ENCODE results near the gene DNAAF5. TPM values are rescaled to one million over a fixed set of nuclear protein-coding genes. Genes with fewer than 3 reads are reported as not detected.

The DNAAF5 gene
- total RNA-seq, 1 donor from 2014 or later, result 15.8 TPM

DNA sequence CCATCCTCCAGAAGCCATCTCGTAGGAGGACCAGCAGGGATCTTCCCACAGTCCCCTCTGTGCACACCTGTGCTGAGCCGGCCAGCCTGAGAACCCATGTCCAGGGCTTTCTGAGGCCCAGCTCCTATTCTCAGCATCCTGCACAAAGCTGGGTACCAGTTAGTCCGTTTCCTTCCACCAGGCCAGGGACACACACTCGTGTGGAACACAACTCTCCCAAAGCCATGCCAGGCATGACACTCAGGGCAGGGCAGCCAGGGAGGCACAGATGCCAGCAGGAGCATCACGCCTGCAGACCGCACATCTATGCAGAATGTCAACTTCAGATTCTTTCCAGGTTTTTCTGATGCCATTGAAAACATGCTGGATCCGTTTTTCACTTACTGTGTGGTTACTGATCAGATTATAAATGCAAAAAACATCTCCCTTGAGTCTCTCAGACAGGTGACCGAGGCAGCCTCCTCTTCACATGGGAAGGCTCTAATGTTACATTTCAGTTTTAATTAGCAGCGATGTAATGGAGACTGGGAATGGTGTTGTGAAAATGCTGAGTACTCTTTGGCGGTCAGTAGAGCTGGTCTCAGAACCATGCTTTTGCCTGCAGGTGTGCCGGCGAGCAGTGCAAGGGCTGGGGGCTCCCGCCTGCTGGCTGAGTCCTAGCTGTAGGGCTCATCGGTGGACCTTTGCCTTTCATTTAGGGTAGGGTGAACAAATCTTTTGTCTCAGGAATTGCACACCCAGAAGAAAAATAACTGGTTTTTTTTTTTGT lies 102.5 kb downstream of the DNAAF5 start:
- Histone ChIP-seq H3K9me3 (no peaks in the 10 kb centered on the region), H3K27me3 (no peaks in the 10 kb centered on the region), H3K4me1 (peaks cover 43% of the 10 kb centered on the region), H3K27ac (no peak overlapping the region), H3K4me3 (no peak overlapping the region), H3K36me3 (no peaks in the 10 kb centered on the region)
- DNase-seq (no peak), ATAC-seq (no peak)
- TF ChIP-seq, protein P1, sequence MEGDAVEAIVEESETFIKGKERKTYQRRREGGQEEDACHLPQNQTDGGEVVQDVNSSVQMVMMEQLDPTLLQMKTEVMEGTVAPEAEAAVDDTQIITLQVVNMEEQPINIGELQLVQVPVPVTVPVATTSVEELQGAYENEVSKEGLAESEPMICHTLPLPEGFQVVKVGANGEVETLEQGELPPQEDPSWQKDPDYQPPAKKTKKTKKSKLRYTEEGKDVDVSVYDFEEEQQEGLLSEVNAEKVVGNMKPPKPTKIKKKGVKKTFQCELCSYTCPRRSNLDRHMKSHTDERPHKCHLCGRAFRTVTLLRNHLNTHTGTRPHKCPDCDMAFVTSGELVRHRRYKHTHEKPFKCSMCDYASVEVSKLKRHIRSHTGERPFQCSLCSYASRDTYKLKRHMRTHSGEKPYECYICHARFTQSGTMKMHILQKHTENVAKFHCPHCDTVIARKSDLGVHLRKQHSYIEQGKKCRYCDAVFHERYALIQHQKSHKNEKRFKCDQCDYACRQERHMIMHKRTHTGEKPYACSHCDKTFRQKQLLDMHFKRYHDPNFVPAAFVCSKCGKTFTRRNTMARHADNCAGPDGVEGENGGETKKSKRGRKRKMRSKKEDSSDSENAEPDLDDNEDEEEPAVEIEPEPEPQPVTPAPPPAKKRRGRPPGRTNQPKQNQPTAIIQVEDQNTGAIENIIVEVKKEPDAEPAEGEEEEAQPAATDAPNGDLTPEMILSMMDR (IDR thresholded peaks at IDR 0.05), result no peak
- intact Hi-C loops (cut with DNase I), result no loop called here

DNA sequence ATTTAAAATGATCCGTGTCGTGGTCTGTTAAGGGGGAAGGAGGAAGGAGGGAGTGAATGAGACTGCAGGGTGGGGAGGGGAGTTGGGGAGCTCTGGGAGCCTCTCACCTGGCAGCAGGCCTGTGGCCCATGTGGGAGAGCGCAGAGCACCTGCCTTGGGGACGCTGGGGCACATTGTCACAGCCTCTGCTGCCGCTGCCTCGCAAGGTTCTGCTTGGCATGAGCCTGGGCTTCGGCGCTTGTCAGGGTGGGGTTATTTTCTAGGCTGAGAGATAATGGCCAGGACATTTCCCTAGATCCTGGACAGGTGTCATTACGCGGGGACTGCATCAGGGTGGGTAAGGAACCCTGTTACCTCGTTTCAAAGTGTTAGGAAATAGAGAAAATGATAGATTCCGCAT lies 103.6 kb downstream of the DNAAF5 start:
- ATAC-seq, result no peak

DNA sequence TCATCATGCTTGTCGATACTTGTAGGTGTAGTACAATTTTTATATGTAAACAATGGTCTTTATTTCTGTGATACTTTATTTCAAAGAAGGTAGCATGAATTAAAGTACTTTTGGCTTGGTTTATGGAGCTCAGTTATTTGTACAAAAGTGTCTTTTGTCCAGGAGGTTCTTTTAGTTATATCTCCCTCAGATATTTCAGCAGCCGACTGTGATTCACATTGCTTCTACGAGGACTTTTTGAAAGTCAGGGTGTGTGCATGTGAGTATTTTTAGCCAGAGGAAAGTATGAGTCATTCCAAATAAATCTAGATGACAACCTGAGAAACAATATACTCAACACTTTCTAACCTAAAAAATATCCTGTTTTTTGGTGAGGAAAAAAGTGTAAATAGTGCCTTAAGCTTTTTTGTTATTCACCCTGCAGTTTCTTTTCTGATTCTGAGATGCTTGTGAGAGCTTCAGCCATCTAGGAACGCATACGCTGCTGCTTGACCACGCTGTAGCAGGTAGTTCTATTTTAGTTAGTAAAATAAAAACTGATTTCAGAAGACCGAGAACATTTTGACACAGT lies 105.2 kb downstream of the DNAAF5 start:
- no peak for DNase-seq
- TF ChIP-seq, protein P1 (IDR thresholded peaks at IDR 0.05), result no peak
- no peaks in the 10 kb centered on the region for H3K27me3 ChIP-seq
- peaks cover 42% of the 10 kb centered on the region for H3K4me1 ChIP-seq
- no peaks in the 10 kb centered on the region for H3K9me3 ChIP-seq
- H3K4me3 ChIP-seq, result peak overlapping the region; percentile 12
- intact Hi-C loops (cut with DNase I), result no loop called here
- H3K36me3 ChIP-seq, result no peaks in the 10 kb centered on the region
- ATAC-seq, result peak; percentile 62
- H3K27ac ChIP-seq, result peak overlapping the region; percentile 88

More for the DNA sequence above, 103.6 kb downstream of the DNAAF5 start:
- no peaks in the 10 kb centered on the region for H3K9me3 ChIP-seq
- DNase-seq, result no peak
- no peaks in the 10 kb centered on the region for H3K36me3 ChIP-seq
- TF ChIP-seq, protein P1 (IDR thresholded peaks at IDR 0.05), result no peak
- H3K4me1 ChIP-seq, result peaks cover 38% of the 10 kb centered on the region
- intact Hi-C loops (cut with DNase I), result no loop called here
- H3K27me3 ChIP-seq, result no peaks in the 10 kb centered on the region
- H3K4me3 ChIP-seq, result no peak overlapping the region
- peak overlapping the region; percentile 88 for H3K27ac ChIP-seq

DNA sequence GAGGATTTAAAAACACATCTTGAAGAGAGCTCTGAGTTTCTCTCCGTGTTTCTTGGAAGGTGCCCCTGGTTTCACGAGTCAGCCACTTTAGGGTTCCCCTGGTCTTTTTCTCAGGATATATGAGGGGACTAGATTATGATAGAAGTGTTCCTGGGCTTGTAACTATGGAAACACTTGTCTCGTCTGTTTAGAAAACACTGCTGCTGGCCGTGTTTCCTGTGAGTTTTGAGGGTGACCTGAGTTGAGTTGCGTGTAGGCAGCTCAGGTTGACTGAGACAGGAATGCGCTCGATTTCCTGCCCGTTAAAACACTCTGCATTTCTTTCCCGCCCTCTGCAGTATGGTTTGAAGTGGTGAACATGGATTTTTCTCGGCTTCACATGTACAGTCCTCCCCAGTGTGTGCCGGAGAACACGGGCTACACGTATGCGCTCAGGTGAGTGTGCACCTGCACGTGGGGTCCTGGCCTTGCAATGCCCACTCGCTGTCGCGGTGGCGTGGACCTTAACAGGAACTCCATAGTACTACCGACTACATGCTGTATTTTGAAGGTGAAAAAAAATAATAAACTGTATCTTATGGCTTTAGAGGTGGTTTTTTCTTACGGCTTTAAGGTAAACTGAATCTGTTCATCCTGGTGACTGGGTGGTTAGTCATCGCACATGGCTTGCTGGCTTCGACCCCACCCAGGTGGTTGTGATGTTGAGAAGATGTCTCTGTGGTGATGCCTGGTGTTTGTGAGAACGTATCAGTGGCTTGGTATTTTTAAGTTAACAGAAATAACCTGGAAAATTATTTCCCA lies 105.9 kb downstream of the DNAAF5 start, which contains the start of gene SUN1:
SUN1 (plus strand) TSS at position 310 of the 801 bp plus-strand sequence; CDS start at position 359, 49 bp downstream.
- TF ChIP-seq, protein P1 (IDR thresholded peaks at IDR 0.05), result no peak
- peaks cover 46% of the 10 kb centered on the region for H3K4me1 ChIP-seq
- intact Hi-C loops (cut with DNase I), result no loop called here
- no peaks in the 10 kb centered on the region for H3K27me3 ChIP-seq
- H3K9me3 ChIP-seq, result no peaks in the 10 kb centered on the region
- peak; percentile 80 for ATAC-seq
- no peak for DNase-seq
- peak within 1 kb of the TSS; percentile 12 for H3K4me3 ChIP-seq
- peak within 1 kb of the TSS; percentile 88 for H3K27ac ChIP-seq
- H3K36me3 ChIP-seq, result no peaks in the 10 kb centered on the region

DNA sequence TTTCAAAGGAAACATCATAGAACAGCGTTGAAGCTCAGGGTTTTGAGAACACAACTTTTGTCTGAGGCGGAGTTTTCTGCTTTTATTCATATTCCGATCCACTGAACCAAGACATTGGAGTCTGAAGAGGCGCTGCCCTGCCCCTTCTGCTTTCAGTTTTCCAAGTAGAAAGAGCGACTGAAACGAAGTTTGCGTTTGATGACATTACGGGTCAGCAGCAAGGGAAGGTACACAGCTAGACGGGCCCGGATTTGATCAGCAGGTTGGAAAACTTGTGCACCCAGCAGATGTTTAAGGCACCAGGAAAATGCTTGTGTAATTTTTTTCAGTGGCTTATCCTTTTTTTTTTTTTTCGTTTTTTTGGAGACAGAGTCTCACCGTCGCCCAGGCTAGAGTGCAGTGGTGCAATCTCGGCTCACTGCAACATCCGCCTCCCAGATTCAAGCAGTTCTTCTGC lies 106.5 kb downstream of the DNAAF5 start:
- Histone ChIP-seq H3K4me1 (peaks cover 46% of the 10 kb centered on the region), H3K27ac (peak overlapping the region; percentile 88), H3K27me3 (no peaks in the 10 kb centered on the region), H3K9me3 (no peaks in the 10 kb centered on the region), H3K4me3 (no peak overlapping the region), H3K36me3 (no peaks in the 10 kb centered on the region)
- intact Hi-C loops (cut with DNase I), result no loop called here
- ATAC-seq (no peak), DNase-seq (no peak)
- TF ChIP-seq, protein P1 (IDR thresholded peaks at IDR 0.05), result no peak

Measured in upper lobe of right lung (tissue), 1 donor.